NCI-H187 (cell line): Measurements from ENCODE around the gene BAIAP2.
"Not testable (repeated sequence)": the region's sequence is repeated elsewhere in the genome, so short reads cannot be mapped to it uniquely, and the experiment has no call there.

Experiments
- DNase-seq, 2 experiments: peaks; one replicate each; lab custom pipeline; 2025; lab: John Stamatoyannopoulos, UW

BAIAP2 gene

GRCh38 chr17:81021531-81022343, 13.2 kb upstream of the BAIAP2 start:
- DNase-seq = no peak

GRCh38 chr17:81022344-81022676, 12.6 kb upstream of the BAIAP2 start:
- DNase-seq = no peak

GRCh38 chr17:81025065-81025740, 9.7 kb upstream of the BAIAP2 start:
- DNase-seq = no peak

- DNase-seq = no peak
Observed at GRCh38 chr17:81025741-81026129, 9.2 kb upstream of the BAIAP2 start.

- no peak for DNase-seq
Observed at GRCh38 chr17:81026266-81027036, 8.5 kb upstream of the BAIAP2 start.

- no peak for DNase-seq
Observed at GRCh38 chr17:81027038-81027437, 7.9 kb upstream of the BAIAP2 start.

- no peak for DNase-seq
Observed at GRCh38 chr17:81027591-81028505, 7.1 kb upstream of the BAIAP2 start.

- DNase-seq = no peak
Observed at GRCh38 chr17:81028506-81028858, 6.5 kb upstream of the BAIAP2 start.

GRCh38 chr17:81029859-81030258, 5.1 kb upstream of the BAIAP2 start:
- DNase-seq = no peak

- DNase-seq = not testable (repeated sequence)
Observed at GRCh38 chr17:81030312-81030711, 4.6 kb upstream of the BAIAP2 start.

- DNase-seq = no peak
Observed at GRCh38 chr17:81030741-81031565, 4.0 kb upstream of the BAIAP2 start.

- DNase-seq = no peak
Observed at GRCh38 chr17:81031566-81032550, 3.1 kb upstream of the BAIAP2 start.

GRCh38 chr17:81032641-81033480, 2.1 kb upstream of the BAIAP2 start:
- no peak for DNase-seq

GRCh38 chr17:81033535-81034167, 1.3 kb upstream of the BAIAP2 start:
- no peak for DNase-seq

GRCh38 chr17:81034168-81034777, 678 bp upstream of the BAIAP2 start:
- DNase-seq = no peak

- no peak for DNase-seq
Observed at GRCh38 chr17:81035521-81036196, 708 bp downstream of the BAIAP2 start.

- DNase-seq = no peak
Observed at GRCh38 chr17:81036197-81036941, 1.4 kb downstream of the BAIAP2 start.
